SK-N-SH (cell line): ENCODE data around the gene BACE2. TPM values are rescaled to one million over a fixed set of nuclear protein-coding genes. Genes with fewer than 3 reads are reported as not detected.

Experiments used
- CTCF ChIA-PET: fragments of 300-600, 350-600 bp; formaldehyde crosslinking; extraction: SDS; loops from one replicate; lab custom pipeline; 2021; lab: Yijun Ruan, JAX
- POLR2A ChIA-PET: fragments of 350-600 bp; sonication (Branson Sonifier 250); formaldehyde crosslinking; extraction: SDS; loops from one replicate; lab custom pipeline; 2020; ENCODE audit warnings: antibody characterized with exemption, inconsistent platforms; lab: Yijun Ruan, JAX
- DNase-seq: peaks from one replicate; pipeline ENCODE4 v3.0.0; 2012
- H2AFZ ChIP-seq: fragments of 200-600 bp; sonication (generic); 2 replicates; pipeline ENCODE4 v1.8.1; 2016; ENCODE audit warnings: antibody characterized with exemption, mild to moderate bottlenecking, low read depth
- H3F3A ChIP-seq: fragments of 200-600 bp; sonication (generic); replicated peaks from 2 replicates; pipeline ENCODE3; 2016; ENCODE audit warnings: antibody characterized with exemption, mild to moderate bottlenecking; ENCODE audit not compliant: insufficient read depth
- H3K27ac ChIP-seq, 2 experiments: fragments of 200-500 bp in 1 of 2; fragments of 200-600 bp in 1 of 2; sonication (Bioruptor generic) in 1 of 2; sonication (generic), shearing (Covaris generic) in 1 of 2; 2 replicates each; pipeline versions ENCODE4 v1.5.1 to v1.6.1; 2014 to 2016; ENCODE audit warnings: low read depth in 2 of 2, inconsistent platforms in 1 of 2, low read length in 1 of 2, mild to moderate bottlenecking in 1 of 2, mixed read lengths in 1 of 2
- H3K27me3 ChIP-seq: fragments of 200-600 bp; sonication (generic), shearing (Covaris generic); 2 replicates; pipeline ENCODE4 v1.6.1; 2016; ENCODE audit warnings: mixed run types; ENCODE audit not compliant: insufficient read depth
- H3K36me3 ChIP-seq, 2 experiments: fragments of 200-500 bp in 1 of 2; fragments of 200-600 bp in 1 of 2; sonication (Bioruptor generic) in 1 of 2; sonication (generic) in 1 of 2; replicated peaks in 1 of 2; 2 replicates each; pipeline versions ENCODE3 to v1.5.1; 2014 to 2016; ENCODE audit warnings: low read length in 1 of 2, mild to moderate bottlenecking in 1 of 2; ENCODE audit not compliant: insufficient read depth in 2 of 2, control insufficient read depth in 1 of 2
- H3K4me1 ChIP-seq, 2 experiments: fragments of 200-500 bp in 1 of 2; fragments of 200-600 bp in 1 of 2; sonication (Bioruptor generic) in 1 of 2; sonication (generic), shearing (Covaris generic) in 1 of 2; 2 replicates each; pipeline versions ENCODE4 v1.5.1 to v1.6.1; 2014 to 2016; ENCODE audit warnings: low read depth in 1 of 2, low read length in 1 of 2, mixed run types in 1 of 2; ENCODE audit not compliant: insufficient read depth in 2 of 2, control insufficient read depth in 1 of 2
- H3K4me2 ChIP-seq: fragments of 200-600 bp; sonication (generic), shearing (Covaris generic); 2 replicates; pipeline ENCODE4 v1.6.1; 2017; ENCODE audit warnings: mixed run types
- H3K4me3 ChIP-seq, 2 experiments: fragments of 200-500 bp in 1 of 2; fragments of 200-600 bp in 1 of 2; sonication (Bioruptor generic) in 1 of 2; sonication (generic), shearing (Covaris generic) in 1 of 2; 2 replicates each; pipeline versions ENCODE4 v1.5.1 to v1.8.1; 2014 to 2016; ENCODE audit warnings: low read depth in 2 of 2, inconsistent platforms in 1 of 2, low read length in 1 of 2, mild to moderate bottlenecking in 1 of 2, mixed read lengths in 1 of 2, moderate library complexity in 1 of 2
- H3K79me2 ChIP-seq: fragments of 200-600 bp; sonication (generic); 2 replicates; pipeline ENCODE4 v1.8.1; 2017; ENCODE audit warnings: mild to moderate bottlenecking; ENCODE audit not compliant: insufficient read depth
- H3K9ac ChIP-seq: fragments of 200-600 bp; sonication (generic); 2 replicates; pipeline ENCODE4 v1.6.1; 2017; ENCODE audit warnings: mixed run types
- H3K9me2 ChIP-seq: fragments of 200-600 bp; sonication (generic); 2 replicates; pipeline ENCODE4 v1.6.1; 2017; ENCODE audit warnings: mixed run types
- H3K9me3 ChIP-seq: fragments of 200-600 bp; sonication (generic); 2 replicates; pipeline ENCODE4 v1.6.1; 2017; ENCODE audit warnings: mixed run types, mild to moderate bottlenecking, moderate library complexity
- H4K20me1 ChIP-seq: fragments of 200-600 bp; sonication (generic); 2 replicates; pipeline ENCODE4 v1.6.1; 2017; ENCODE audit warnings: mild to moderate bottlenecking, mixed run types; ENCODE audit not compliant: insufficient read depth
- CTCF ChIP-seq: fragments of 200-600 bp; sonication (generic); IDR thresholded peaks from 2 replicates; pipeline ENCODE4 v1.6.1; 2017; ENCODE audit warnings: antibody characterized with exemption, mild to moderate bottlenecking, moderate library complexity
- EP300 ChIP-seq, 2 experiments: IDR thresholded peaks; 2 replicates each; pipeline versions ENCODE4 v1.4.0 to v1.6.1; 2012; ENCODE audit warnings: borderline replicate concordance in 1 of 2, low read depth in 1 of 2, low read length in 1 of 2
- GATA2 ChIP-seq: sonication (generic); formaldehyde crosslinking; IDR thresholded peaks from 2 replicates; pipeline ENCODE4 v1.5.0; 2020; ENCODE audit warnings: mild to moderate bottlenecking, missing genetic modification reagents
- IRF3 ChIP-seq: fragments of 150-350 bp; IDR thresholded peaks from 2 replicates; pipeline ENCODE4 v1.6.1; 2016; ENCODE audit warnings: mild to moderate bottlenecking, low read depth, low read length
- MXI1 ChIP-seq: IDR thresholded peaks from 2 replicates; pipeline ENCODE4 v1.6.1; 2012; ENCODE audit warnings: mild to moderate bottlenecking, low read depth, low read length, improper control_type of control experiment
- PBX3 ChIP-seq: IDR thresholded peaks from 2 replicates; pipeline ENCODE4; 2012
- REST ChIP-seq: IDR thresholded peaks from 2 replicates; pipeline ENCODE4 v1.6.1; 2012; ENCODE audit warnings: mild to moderate bottlenecking, low read depth, low read length, moderate library complexity
- SMC3 ChIP-seq: IDR thresholded peaks from 2 replicates; pipeline ENCODE4 v1.6.1; 2012; ENCODE audit warnings: low read depth, low read length, improper control_type of control experiment
- TAF1 ChIP-seq: IDR thresholded peaks from 2 replicates; pipeline ENCODE4 v1.6.1; 2012; ENCODE audit warnings: low read depth, mild to moderate bottlenecking, low read length, moderate library complexity, borderline replicate concordance
- WGBS: methylation state at CpG from one replicate; pipeline ENCODE4 v1.1.6; 2017; ENCODE audit warnings: low lambda C conversion rate; 5-methylcytosine and 5-hydroxymethylcytosine counted together
- polyA plus RNA-seq, 3 experiments: library from polyadenylated mRNA; depleted of rRNA; stranded (reverse); fragments of >200 nt; gene quantifications; 2 replicates each; pipeline ENCODE4 v1.2.3, GENCODE V29; 2012

Gene BACE2
- polyA plus RNA-seq, 1 of the 3 experiments (the other 2 are of a cell fraction), result 23.4 TPM

- Histone ChIP-seq H3K27ac (no peak overlapping the region), H4K20me1 (no peaks in the 10 kb centered on the region), H3K79me2 (no peaks in the 10 kb centered on the region), H3K4me3 (no peak overlapping the region), H3K9me3 (no peaks in the 10 kb centered on the region), H3K36me3 (no peaks in the 10 kb centered on the region), H3K27me3 (0 out of 2 replicates have a peak, but pooled peaks cover 9% of the 10 kb centered on the region), H3K4me1 (no peaks in the 10 kb centered on the region), H3K4me2 (no peak overlapping the region)
- TF ChIP-seq GATA2 (CRISPR knock-in tag) (no peak), PBX3 (no peak), TAF1 (no peak), CTCF (no peak), REST (no peak), MXI1 (no peak), SMC3 (no peak), IRF3 (no peak), EP300 (IDR thresholded peaks at IDR 0.05; ENCODE audit: borderline replicate concordance in 1 of 2, low read depth in 1 of 2, low read length in 1 of 2) (no peak)
- TF ChIP-seq, all 33 proteins: peak for 0
- 65% methylated on average over 2 of the region's 2 CpGs for WGBS
- ChIA-PET CTCF (interaction anchor here (0.8 to 1.7 kb wide), 3 partner anchors 12 to 24 kb away, joined by 3 to 7 read pairs (median 5); no protein-coding TSS in a partner anchor), POLR2A (no interaction called here)
- H3K9me2 ChIP-seq, result no peaks in the 10 kb centered on the region
- no peak overlapping the region for H2AFZ ChIP-seq
- no peak overlapping the region for H3K9ac ChIP-seq
- DNase-seq, result no peak
- H3F3A ChIP-seq, result no peaks in the 10 kb centered on the region
Measured at GRCh38 chr21:41158026-41158425, 9.9 kb upstream of the BACE2 start.
